GM13976 (cell line): ENCODE data around the gene RFX3.

Experiments
- DNase-seq: peaks from one replicate; pipeline ENCODE4 v3.0.0; 2012; ENCODE audit warnings: low spot score
- in situ Hi-C: fragments of 300-500 bp; cut with MboI; formaldehyde crosslinking; loops from one replicate; pipeline ENCODE4 v1.12.0; 2022; ENCODE audit warnings: low sequenced_read_pairs, mixed read lengths, inconsistent platforms; ENCODE audit not compliant: unreplicated experiment
- TF ChIP-seq, protein P1 (sequence below): IDR thresholded peaks from 2 replicates; pipeline ENCODE4 v1.5.1; 2012; ENCODE audit warnings: borderline replicate concordance, mild to moderate bottlenecking; ENCODE audit not compliant: insufficient read depth; ENCODE audit errors: extremely low read depth, missing control alignments, control extremely low read depth

RFX3 gene

DNA sequence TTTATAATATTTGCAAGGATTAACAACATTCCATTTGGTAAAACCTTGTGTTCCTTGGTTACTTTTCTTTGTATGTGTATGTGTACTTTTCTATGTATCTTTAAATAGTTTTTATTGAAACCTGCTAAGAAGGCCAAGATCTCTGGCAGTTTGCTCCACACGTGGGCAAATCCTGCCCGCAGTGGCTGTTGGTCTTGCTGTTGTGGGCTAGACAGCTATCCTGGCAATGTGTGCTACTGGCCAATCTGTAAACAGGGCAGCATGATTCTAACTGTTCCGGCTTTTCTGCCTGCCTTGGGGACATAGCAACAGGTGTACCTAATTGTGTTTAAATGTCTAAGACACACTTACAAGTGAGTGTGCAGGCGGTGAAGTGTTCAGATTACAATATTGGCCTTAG lies 286.6 kb downstream of the RFX3 start:
- TF ChIP-seq, protein P1, sequence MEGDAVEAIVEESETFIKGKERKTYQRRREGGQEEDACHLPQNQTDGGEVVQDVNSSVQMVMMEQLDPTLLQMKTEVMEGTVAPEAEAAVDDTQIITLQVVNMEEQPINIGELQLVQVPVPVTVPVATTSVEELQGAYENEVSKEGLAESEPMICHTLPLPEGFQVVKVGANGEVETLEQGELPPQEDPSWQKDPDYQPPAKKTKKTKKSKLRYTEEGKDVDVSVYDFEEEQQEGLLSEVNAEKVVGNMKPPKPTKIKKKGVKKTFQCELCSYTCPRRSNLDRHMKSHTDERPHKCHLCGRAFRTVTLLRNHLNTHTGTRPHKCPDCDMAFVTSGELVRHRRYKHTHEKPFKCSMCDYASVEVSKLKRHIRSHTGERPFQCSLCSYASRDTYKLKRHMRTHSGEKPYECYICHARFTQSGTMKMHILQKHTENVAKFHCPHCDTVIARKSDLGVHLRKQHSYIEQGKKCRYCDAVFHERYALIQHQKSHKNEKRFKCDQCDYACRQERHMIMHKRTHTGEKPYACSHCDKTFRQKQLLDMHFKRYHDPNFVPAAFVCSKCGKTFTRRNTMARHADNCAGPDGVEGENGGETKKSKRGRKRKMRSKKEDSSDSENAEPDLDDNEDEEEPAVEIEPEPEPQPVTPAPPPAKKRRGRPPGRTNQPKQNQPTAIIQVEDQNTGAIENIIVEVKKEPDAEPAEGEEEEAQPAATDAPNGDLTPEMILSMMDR, result no peak
- in situ Hi-C loops, result loop anchor here (10.0 kb wide), 1 partner anchor 206 kb away; no protein-coding TSS in a partner anchor
- no peak for DNase-seq

DNA sequence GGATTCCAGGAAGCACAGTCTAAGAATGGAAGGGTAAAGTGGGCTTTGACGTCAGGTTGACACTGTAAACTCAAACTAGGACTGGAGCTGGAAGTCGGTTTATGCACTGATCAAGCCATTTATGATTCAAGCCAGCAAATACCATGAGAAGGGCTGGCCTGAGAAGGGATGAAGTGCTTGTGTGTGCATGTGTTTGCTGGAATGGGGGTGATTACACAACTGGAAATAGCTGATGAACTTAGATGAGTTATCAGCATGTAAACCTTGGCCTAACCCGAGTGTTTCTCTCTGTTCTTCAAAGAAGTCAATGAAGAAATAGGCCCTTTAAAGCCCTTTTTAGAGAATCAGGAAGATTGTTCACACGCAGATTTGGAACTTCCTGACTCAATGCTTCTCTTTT lies 287.6 kb downstream of the RFX3 start:
- in situ Hi-C loops, result loop anchor here (10.0 kb wide), 1 partner anchor 207 kb away; no protein-coding TSS in a partner anchor
- TF ChIP-seq, protein P1, result no peak
- no peak for DNase-seq

DNA sequence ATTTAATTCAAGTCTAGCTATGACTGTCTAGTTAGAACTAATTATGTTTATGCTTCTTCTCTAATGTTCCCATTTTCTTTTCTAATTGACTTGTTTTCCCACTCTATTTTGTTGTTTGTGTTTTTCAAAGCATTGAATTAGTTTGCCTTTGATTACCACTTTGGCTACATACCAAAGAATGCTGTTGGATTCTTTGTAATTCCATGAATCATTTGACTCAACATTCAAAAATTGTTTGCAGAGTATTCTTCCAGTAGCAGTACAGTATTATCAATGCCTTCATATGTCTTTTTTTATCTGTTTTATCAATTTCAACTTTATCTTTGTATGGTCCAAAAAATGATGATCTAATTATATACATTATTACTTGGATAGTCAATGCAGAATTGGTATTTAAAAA lies 288.7 kb downstream of the RFX3 start:
- TF ChIP-seq, protein P1, result no peak
- DNase-seq, result no peak
- in situ Hi-C loops, result loop anchor here (10.0 kb wide), 1 partner anchor 208 kb away; no protein-coding TSS in a partner anchor

DNA sequence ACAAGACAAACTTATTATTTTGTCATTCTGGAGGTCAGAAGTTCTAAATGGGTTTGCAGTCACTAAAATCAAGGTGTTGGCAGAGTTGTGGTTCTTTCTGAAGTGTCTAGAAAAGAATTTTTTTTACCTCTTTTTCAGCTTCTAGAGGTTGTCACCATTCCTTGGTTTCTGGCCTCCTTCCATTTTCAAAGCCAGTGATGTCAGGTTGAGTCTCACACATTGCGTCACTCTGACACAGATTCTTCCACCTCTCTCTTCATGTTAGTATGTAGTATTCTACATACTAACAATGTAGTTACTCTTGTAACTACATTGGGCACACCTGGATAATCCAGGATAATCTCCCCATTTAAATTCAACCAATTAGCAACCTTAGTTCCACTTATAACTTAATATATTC lies 290.3 kb downstream of the RFX3 start:
- no peak for DNase-seq
- TF ChIP-seq, protein P1, result no peak
- in situ Hi-C loops, result loop anchor here (10.0 kb wide), 1 partner anchor 209 kb away; no protein-coding TSS in a partner anchor

DNA sequence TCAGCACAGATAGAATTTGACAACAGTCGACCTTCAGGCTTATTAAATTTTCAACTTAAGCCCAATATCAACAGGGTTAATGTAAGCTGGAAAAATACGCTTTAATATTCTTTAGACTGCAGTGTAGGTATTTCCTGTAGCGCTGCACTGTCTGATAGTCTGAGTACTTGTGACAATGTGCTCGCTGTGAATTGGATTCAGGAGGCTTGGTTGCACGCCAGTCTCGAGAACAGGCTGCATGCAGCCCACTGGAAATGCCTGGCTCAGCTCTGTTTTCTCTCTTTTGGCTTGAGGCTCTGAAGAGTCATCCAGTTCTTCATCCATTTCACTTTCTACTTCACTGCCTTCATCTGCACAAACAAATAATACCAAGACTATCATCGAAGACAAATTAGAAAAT lies 300.9 kb downstream of the RFX3 start:
- DNase-seq, result no peak
- TF ChIP-seq, protein P1, result no peak
- in situ Hi-C loops, result no loop called here

DNA sequence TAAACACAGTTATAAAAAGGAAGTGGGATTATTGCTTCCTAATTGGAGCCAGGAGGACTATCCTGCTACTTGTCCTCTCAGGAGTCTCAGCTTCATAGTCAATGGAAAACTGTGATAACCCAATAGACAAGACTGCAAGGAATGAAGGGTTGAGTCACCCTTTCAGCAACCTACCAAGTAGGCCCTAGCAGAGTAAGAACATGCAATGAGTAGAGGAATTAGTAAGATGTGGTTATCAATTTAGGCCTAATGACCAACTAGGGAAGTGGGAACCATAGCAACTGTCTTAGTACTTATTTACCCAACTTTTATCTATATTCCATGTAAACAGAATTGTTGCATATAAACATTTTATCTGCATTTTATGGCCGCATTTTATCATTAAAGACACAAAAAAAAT lies 310.1 kb downstream of the RFX3 start:
- TF ChIP-seq, protein P1, result no peak
- no peak for DNase-seq
- in situ Hi-C loops, result no loop called here
